NCI-H2107 (cell line): ENCODE data around the gene TMEM254.
"Not testable (repeated sequence)": the region's sequence is repeated elsewhere in the genome, so short reads cannot be mapped to it uniquely, and the experiment has no call there.

Experiments
- DNase-seq: peaks from one replicate; lab custom pipeline; 2025; lab: John Stamatoyannopoulos, UW

The TMEM254 gene, protein sequence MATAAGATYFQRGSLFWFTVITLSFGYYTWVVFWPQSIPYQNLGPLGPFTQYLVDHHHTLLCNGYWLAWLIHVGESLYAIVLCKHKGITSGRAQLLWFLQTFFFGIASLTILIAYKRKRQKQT

GRCh38 chr10:80078448-80079311 lies at the start of gene TMEM254:
Gene TMEM254 (plus strand): TSS chr10:80078665. CDS start chr10:80078700, 35 bp downstream.
- peak; percentile 41 for DNase-seq

GRCh38 chr10:80029205-80029604 lies 49.3 kb upstream of the TMEM254 start:
- not testable (repeated sequence) for DNase-seq

DNA sequence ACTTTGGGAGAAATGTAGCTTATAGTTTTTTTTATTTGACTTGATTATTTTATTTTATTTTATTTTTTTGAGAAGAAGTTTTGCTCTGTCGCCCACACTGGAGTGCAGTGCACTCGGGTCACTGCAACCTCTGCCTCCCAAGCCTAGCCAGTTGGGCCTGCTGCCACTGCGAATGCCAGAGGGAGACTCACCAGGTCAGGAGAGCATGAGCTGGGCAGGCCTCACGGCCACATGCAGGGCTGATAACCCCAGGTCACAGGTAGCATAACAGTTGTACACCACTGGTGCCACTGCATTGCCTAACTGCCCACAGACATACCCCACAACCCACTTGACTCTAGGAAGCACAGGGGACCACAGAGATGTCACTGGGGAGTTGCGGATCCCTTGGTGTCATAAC lies 48.6 kb upstream of the TMEM254 start:
- not testable (repeated sequence) for DNase-seq

DNA sequence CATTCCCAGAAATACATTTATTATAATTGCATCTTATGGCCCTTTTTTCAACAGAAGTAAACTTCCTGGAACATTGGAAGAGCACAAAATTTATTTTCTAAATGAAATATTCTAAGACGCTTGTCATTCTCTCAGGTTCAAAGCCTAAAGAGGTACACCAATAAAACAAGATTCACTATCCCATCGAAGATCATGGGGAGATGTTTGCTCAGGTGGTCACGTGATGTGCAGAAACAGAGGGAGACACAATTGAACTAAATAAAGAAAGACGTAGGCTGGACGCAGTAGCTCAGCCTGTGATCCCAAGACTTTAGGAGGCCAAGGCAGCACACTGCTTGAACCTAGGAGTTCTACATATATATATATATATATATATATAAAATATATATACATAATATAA lies 46.0 kb upstream of the TMEM254 start:
- DNase-seq = no peak

DNA sequence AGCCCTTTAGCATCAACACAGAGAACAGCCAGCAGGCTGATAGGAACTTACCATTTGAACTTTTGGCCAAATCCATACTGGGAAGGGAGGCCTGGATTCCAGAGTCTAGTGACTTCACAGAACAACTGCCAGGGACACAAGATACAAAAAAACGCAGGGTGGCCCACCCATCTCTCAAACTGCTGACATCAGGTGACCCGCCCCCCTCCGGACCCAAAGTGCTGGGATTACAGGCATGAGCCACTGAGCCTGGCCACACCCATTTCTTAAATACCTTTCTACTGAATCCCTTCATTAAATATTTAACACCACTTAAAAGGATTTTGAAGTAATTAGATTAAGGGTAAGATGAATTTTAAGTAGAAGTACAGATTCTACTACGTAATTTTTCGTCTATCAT lies 43.7 kb upstream of the TMEM254 start:
- not testable (repeated sequence) for DNase-seq

GRCh38 chr10:80035430-80035829 lies 43.0 kb upstream of the TMEM254 start:
- not testable (repeated sequence) for DNase-seq

GRCh38 chr10:80036921-80037500 lies 41.5 kb upstream of the TMEM254 start:
- DNase-seq = not testable (repeated sequence)

DNA sequence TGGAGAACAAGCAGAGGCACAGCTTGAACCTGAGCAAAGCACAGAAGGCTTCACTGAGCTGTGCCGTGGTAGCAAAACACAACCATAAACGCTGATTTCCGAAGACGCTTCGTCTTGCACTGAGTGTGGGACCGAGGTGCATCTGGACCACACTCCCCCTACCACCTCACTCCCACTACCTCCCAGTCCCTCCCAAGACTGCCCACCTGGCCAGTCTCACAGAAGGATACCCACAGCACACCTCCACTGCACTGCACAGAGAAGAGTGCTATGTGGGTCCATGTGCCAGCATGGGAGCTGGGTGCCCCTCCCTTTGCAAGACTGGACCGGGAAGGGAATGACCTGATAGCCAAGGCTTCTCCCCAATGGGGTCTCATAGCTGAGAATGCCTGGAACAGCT lies 40.2 kb upstream of the TMEM254 start:
- not testable (repeated sequence) for DNase-seq

- DNase-seq = no peak
Measured at GRCh38 chr10:80041162-80041561, 37.3 kb upstream of the TMEM254 start.

DNA sequence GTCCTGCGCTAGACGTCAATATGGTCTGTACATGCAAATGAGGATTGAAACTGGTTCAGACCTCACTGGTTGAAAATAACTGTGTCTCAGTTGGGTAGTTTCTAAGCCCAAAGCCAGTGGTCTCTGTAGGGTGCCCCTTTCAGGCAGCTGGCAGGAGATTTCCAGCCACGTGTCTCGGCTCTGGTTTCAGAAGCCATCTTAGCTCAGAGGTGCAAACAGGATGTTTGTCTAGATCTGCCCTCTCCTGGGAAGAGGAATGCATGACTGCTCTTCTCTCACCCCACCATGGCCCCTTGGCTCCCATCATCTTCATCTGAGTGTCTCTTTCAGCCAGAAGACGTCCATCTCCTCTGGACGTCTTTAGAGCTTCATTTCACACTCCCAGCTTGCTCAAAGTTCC lies 33.5 kb upstream of the TMEM254 start:
- DNase-seq = not testable (repeated sequence)

DNA sequence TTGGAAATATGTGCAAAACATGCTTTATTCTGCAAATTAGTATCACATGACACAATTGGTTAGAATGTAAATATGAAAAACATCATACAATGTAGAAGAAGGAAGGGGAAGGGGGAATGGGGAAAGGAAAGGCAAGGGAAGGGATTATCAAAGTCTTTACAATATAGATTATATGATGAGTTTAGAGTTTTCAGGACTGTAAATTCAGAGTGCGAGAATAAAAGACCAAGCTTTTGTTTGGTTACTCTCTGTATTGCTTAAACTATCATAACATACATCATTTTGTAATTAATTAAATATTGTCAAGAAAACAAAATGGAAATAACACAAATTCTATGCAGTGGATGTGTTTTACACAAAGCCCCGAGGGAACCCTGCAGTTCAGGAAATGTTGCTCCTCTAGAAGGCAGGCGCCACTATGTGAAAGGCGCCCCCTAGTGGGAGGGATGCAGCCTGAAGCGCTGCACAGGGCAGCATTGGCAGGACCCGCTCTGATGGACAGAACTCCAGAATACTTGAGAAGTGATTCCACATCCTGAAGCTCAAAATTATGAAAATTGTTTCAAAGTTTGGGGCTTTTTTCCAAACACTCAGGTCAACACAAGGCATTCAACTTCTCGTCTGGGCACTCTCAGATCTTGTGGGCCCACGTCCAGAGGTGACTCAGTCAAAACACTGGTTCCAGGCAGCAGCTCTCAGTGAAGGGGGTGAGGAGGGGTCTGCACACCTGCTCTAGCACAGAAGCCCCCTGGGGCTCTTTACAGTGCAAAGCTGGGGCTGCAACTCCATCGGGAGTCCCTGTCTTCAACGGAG lies 31.6 kb upstream of the TMEM254 start:
- DNase-seq = no peak

DNA sequence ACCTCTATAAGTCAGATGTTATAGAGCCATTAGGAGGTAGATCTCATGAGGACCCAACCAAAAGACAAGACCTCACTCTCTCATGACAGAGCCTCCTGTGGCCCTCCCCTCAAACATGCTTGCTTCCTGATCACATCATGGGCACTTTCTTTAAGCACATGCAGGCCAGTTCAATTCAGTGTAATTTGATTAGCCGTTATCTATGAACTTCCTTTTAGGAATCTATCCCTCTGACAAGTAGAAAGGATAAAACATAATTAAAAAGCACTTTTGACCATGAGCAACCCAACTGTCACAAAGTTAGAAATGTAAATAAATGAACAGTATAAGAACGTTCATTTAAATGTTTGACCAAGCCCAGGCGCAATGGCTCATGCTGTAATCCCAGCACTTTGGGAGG lies 27.7 kb upstream of the TMEM254 start:
- DNase-seq = no peak

DNA sequence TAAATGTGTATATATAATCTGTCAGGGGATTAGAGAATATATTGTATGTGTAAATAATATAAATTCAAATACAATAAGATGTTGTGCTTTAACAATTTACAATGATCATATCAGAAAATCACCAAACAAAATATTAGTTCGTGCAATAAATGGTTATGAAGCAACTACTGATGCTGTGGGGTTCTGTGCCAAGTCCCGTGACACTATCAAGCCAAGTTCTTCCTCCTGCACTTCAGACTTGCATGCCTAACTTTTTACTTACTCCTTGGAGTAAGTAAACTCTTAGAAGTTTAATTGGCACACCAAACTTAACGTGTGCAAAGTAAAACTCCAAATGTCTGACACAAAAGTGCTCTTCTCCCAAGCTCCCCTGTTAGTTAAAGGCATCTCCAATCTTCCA lies 26.5 kb upstream of the TMEM254 start:
- DNase-seq = no peak

DNA sequence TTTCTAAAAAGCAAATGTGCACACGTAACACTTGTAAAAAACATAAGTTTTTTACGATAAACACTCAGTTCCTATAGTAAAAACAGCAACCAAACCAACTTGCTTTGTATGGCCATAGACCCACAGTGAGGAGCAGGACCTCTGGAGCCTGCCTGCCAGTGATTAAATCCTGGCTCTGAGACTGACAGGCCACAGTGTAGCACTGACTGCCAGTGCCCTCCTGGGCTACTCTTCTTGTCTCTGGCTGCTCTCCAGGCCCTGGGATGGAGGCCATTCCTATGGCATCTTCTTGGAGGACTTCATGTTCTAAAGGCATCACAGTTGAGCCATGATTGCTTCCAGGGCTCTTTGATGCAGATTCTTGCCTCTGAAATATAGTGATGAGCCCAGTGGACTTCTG lies 22.7 kb upstream of the TMEM254 start:
- no peak for DNase-seq

DNA sequence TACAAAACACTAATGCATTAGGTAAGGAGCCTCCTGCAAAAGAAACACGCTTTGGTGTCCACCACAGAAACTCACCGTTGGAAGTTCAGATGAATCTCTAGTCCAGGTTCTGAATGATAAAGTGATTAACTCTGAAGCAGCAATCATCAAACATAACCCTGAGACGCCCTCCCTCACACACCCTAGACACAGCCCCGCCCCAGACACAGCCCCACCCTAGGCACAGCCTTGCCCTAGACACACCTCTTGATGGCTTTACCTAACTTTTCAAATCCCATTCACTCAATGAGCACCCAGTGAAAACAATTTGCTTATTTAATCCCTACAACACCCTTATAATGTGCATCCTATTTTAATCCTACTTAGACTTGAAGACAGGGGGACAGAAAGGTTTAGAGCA lies 21.3 kb upstream of the TMEM254 start:
- DNase-seq = no peak

DNA sequence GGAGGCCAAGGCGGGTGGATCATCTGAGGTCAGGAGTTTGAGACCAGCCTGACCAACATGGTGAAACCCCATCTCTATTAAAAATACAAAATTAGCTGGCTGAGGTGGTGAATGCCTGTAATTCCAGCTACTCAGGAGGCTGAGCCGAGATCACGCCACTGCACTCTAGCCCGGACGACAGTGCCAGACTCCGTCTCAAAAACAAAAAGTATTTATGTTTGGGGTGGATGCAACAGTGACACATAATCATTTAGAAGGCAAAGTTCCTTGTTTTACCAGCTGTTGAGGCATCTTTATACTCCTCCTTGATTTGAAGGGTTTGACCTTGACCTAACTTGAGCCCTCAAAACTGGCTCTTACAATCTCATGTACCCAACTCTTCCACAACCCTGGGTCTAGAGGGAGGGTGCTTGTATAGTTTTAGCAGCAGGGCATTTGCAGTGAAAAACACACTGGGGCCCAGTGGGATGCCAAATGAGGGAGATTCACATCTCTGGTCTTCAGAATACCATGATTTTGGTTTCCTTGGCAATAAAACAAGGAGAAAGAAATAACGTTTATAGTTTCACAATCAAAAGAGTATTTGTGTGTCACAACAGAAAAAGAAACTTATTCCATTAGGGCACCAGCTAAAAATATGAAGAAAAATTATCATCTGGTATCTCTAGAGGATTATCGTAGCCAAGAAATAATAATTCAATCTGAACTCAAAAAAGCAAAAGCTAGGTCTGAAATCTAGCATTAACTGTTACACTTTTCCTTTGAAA lies 14.2 kb upstream of the TMEM254 start:
- DNase-seq = no peak

DNA sequence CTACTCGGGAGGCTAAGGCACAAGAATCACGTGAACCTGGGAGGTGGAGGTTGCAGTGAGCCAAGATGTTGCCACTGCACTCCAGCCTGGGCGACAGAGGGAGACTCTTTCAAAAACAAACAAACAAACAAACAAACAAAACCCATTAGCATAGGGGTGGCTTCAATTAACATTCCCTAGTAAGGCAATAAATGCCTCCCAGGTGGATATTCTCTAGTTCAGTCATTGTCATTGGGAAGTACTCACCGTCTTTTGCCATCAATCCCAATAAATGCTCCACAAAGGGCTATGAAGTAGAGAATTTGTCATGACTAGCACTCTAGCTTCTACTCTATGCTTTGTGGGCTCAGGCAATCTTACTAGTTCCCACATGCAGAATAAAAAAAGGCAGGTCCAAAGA lies 11.7 kb upstream of the TMEM254 start:
- no peak for DNase-seq

GRCh38 chr10:80067821-80068220 lies 10.6 kb upstream of the TMEM254 start:
- not testable (repeated sequence) for DNase-seq

GRCh38 chr10:80068270-80068669 lies 10.2 kb upstream of the TMEM254 start:
- no peak for DNase-seq

GRCh38 chr10:80070057-80070456 lies 8.4 kb upstream of the TMEM254 start:
- DNase-seq = no peak

- no peak for DNase-seq
Measured at GRCh38 chr10:80072584-80072983, 5.9 kb upstream of the TMEM254 start.

DNA sequence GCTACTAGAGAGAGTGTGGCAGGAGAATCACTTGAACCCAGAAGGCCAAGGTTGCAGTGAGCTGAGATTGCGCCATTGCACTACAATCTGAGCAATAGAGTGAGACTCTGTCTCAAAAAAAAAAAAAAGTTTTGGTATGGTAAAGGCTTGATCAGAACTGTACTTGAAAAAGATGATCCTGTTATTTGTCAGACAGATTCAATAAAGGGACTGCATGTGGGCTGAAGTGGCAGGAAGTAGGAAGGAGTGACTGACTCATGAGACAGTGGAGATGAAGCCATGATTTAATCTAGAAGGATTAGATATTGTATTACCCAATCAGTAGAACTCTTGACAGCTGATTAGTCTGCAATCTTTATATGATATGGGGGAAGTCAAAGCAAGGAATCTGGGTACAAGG lies 2.7 kb upstream of the TMEM254 start:
- no peak for DNase-seq
